Body of pancreas (tissue), 4 donors: ENCODE measurements around the gene RFTN1.

Source experiments
- POLR2A ChIP-seq, 3 donors: fragments of 450-650 bp; IDR thresholded peaks; one replicate each; pipeline ENCODE4 v1.6.1; 2016; ENCODE audit warnings: antibody characterized with exemption in 3 of 3, mild to moderate bottlenecking in 2 of 3
- TF ChIP-seq, protein P1 (sequence below), 7 experiments: fragments of 450-650 bp in 4 of 7; fragments of 200-600 bp in 3 of 7; sonication (generic) in 3 of 7; IDR thresholded peaks; one replicate each; pipeline ENCODE4 v1.5.1; 2016 to 2019; ENCODE audit warnings: antibody characterized with exemption in 7 of 7

DNA sequence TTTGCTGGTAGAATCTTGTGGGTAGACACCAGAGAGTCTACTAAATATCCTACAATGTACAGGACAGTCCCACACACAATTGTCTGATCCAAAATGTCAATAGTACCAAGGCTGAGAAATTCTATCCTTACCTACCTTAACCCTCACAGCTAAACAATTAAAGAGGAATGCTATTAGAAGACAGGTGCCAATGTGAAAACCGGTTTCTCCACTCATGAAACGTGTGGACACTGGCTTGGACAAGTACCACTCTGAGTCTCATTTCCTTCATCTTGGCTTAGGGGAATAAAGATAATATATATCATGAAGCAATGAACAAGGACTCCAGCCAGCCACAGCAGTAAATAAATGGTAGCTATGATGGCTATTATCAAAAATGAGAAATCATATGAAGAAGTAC is 90.2 kb downstream of the RFTN1 start:
- TF ChIP-seq, protein P1, sequence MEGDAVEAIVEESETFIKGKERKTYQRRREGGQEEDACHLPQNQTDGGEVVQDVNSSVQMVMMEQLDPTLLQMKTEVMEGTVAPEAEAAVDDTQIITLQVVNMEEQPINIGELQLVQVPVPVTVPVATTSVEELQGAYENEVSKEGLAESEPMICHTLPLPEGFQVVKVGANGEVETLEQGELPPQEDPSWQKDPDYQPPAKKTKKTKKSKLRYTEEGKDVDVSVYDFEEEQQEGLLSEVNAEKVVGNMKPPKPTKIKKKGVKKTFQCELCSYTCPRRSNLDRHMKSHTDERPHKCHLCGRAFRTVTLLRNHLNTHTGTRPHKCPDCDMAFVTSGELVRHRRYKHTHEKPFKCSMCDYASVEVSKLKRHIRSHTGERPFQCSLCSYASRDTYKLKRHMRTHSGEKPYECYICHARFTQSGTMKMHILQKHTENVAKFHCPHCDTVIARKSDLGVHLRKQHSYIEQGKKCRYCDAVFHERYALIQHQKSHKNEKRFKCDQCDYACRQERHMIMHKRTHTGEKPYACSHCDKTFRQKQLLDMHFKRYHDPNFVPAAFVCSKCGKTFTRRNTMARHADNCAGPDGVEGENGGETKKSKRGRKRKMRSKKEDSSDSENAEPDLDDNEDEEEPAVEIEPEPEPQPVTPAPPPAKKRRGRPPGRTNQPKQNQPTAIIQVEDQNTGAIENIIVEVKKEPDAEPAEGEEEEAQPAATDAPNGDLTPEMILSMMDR (IDR thresholded peaks at IDR 0.05): no peak
- no peak for TF ChIP-seq POLR2A (IDR thresholded peaks at IDR 0.05)
